Activated CD4-positive, CD25-positive, alpha-beta regulatory T cell treated with anti-CD3 and anti-CD28 coated beads, Interleukin-2, amount 50 U/mL, for 24 hours (primary cell): ENCODE data around the gene MDGA2.

Source experiments
- ATAC-seq, 2 donors: fragments of 150-1000 bp; cut with Tn5 transposase; one replicate each; pipeline ENCODE4 v1.10.0; 2021; ENCODE audit warnings: mild to moderate bottlenecking in 1 of 2, moderate library complexity in 1 of 2

The MDGA2 gene

GRCh38 chr14:47483449-47483848 is 192.0 kb downstream of the MDGA2 start:
- ATAC-seq = no peak

GRCh38 chr14:47471075-47471474 is 204.3 kb downstream of the MDGA2 start:
- ATAC-seq = no peak

GRCh38 chr14:47466916-47467315 is 208.5 kb downstream of the MDGA2 start:
- ATAC-seq = no peak

- no peak for ATAC-seq
These were observed 221.4 kb downstream of the MDGA2 start for GRCh38 chr14:47454025-47454424.

- ATAC-seq = no peak
These were observed 228.3 kb downstream of the MDGA2 start for GRCh38 chr14:47447076-47447475.

GRCh38 chr14:47442211-47442610 is 233.2 kb downstream of the MDGA2 start:
- ATAC-seq = no peak

GRCh38 chr14:47439953-47440352 is 235.5 kb downstream of the MDGA2 start:
- ATAC-seq = no peak

- ATAC-seq = no peak
These were observed 236.7 kb downstream of the MDGA2 start for GRCh38 chr14:47438650-47439140.

- no peak for ATAC-seq
These were observed 240.0 kb downstream of the MDGA2 start for GRCh38 chr14:47435331-47435965.

- ATAC-seq = no peak
These were observed 247.8 kb downstream of the MDGA2 start for GRCh38 chr14:47427629-47428028.

GRCh38 chr14:47425302-47425701 is 250.1 kb downstream of the MDGA2 start:
- ATAC-seq = no peak

GRCh38 chr14:47422191-47422590 is 253.2 kb downstream of the MDGA2 start:
- no peak for ATAC-seq

- ATAC-seq = no peak
These were observed 263.9 kb downstream of the MDGA2 start for GRCh38 chr14:47411523-47411922.

GRCh38 chr14:47392326-47392725 is 283.1 kb downstream of the MDGA2 start:
- ATAC-seq = no peak

- ATAC-seq = no peak
These were observed 284.4 kb downstream of the MDGA2 start for GRCh38 chr14:47390831-47391504.

GRCh38 chr14:47389535-47389934 is 285.9 kb downstream of the MDGA2 start:
- no peak for ATAC-seq

- ATAC-seq = no peak
These were observed 309.4 kb downstream of the MDGA2 start for GRCh38 chr14:47366006-47366405.

- no peak for ATAC-seq
These were observed 310.2 kb downstream of the MDGA2 start for GRCh38 chr14:47365233-47365632.

GRCh38 chr14:47353186-47353585 is 322.2 kb downstream of the MDGA2 start:
- no peak for ATAC-seq

- no peak for ATAC-seq
These were observed 328.6 kb downstream of the MDGA2 start for GRCh38 chr14:47346849-47347248.

- ATAC-seq = no peak
These were observed 330.4 kb downstream of the MDGA2 start for GRCh38 chr14:47345016-47345415.

- ATAC-seq = no peak
These were observed 342.5 kb downstream of the MDGA2 start for GRCh38 chr14:47332939-47333338.

- ATAC-seq = no peak
These were observed 343.3 kb downstream of the MDGA2 start for GRCh38 chr14:47332106-47332505.

GRCh38 chr14:47328376-47328775 is 347.0 kb downstream of the MDGA2 start:
- ATAC-seq = no peak

GRCh38 chr14:47327336-47327735 is 348.1 kb downstream of the MDGA2 start:
- no peak for ATAC-seq
